HG03565 (cell line): ENCODE measurements around the gene ECPAS.
"Not testable (repeated sequence)": the region's sequence is repeated elsewhere in the genome, so short reads cannot be mapped to it uniquely, and the experiment has no call there.

Source experiments
- ATAC-seq: cut with Tn5 transposase; IDR thresholded peaks from one replicate; pipeline ENCODE4 v1.9.1; 2021; ENCODE audit warnings: mild to moderate bottlenecking, moderate library complexity; ENCODE audit not compliant: unreplicated experiment

Gene ECPAS

DNA sequence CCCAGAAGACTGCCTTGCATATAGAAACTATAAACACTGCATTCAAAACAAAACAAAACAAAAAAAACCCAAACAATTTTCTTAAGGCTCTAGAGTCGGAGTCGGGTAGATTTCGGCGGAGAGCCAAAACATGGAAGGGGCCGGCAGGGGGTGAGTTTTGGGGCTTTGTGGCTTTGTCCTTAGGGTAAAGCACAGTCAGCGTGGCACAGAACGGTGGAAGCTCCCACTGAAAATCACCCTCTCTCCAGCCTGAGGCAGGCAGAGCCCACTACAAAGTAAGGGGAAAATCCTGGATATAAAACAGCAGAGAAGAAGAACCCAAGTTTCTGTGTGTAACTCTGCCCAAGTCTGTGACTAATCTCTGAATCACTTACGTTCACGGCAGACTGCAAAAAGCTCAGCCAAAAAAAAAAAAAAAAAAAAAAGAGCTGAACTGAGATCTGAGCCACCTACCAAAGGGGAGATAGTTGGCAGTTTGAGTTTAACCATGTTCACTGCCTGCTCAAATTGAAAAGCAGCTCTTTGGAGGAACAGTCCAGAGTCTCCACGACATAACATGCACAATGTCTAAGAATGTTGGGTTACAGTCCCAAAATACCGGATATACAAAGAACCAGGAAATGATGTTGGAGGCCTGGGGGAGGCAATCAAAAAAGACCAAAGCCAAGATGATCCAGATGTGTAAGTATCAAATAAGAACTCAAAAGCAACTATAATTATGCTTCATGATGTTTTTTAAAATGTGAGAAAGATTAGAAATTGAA is 127.5 kb downstream of the ECPAS start:
- ATAC-seq, result no peak

DNA sequence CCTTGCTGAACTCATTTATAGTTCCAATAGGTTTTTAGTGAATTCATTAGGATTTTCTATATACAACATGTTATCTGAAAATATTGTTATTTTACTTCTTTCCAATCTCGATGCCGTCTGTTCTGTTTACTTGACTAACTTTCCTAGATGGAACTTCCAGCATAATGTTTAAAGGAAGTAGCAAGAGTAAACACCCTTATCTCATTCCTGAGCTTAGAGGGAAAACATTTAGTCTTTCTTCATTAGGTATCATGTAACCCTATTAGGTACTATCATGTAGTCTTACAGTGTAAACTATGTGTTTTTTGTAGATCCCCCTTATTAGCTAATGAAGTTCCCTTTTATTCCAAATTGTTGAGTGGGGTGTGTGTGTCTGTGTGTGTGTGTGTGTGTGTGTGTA is 131.6 kb downstream of the ECPAS start:
- ATAC-seq, result no peak

DNA sequence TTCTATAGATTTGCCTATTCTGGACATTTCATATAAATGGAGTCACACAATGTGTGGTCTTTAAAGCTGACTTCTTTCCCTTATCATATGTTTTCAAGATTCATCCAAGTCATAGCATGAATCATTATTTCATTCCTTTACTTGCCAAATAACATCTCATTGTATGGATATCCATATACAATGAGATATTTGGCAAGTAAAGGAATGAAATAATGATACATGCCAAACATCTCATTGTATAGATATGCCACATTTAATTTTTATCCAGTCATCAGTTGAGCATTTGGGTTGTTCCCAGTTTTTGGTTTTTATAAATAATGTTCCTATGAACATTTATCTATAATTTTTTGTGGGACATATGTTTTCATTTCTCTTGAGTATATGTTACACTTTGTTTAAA is 133.6 kb downstream of the ECPAS start:
- no peak for ATAC-seq

DNA sequence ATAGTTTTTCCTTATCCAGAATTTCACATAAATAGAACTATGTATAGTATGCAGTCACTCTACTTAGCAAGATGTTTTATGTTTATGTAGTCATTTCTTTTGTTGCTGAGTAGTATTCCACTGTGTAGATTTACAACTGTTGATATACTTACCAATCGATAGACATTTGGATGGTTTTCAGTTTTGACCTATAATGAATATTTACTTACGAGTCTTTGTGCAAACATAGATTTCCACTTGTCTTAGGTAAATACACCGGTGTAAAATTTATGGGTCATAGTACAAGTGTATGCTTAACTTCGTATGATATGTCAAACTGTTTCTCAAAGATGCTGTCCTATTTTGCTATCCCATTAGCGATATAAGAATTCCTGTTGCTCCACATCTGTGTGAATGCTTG is 134.4 kb downstream of the ECPAS start:
- ATAC-seq, result no peak

DNA sequence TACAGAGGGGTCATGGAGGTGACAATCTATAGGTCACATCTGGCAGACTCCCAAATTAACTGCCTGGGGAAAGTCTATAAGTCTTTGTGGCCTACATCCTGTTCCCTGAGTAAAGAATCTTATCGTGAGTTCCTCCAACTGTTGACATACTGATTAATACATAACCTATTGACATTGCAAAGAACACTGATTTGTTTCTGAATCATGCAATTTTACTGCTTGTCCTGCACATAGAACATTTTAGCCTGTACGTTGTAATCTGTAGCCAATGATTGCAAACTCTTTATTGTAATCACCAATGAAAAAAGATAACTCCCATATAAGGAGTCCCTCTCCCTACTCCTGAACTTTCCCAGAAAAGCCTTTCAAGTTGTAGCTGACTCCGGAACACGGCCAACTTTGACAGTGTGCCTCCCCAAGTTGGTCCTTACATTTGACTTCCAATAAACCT is 135.3 kb downstream of the ECPAS start:
- ATAC-seq, result no peak

DNA sequence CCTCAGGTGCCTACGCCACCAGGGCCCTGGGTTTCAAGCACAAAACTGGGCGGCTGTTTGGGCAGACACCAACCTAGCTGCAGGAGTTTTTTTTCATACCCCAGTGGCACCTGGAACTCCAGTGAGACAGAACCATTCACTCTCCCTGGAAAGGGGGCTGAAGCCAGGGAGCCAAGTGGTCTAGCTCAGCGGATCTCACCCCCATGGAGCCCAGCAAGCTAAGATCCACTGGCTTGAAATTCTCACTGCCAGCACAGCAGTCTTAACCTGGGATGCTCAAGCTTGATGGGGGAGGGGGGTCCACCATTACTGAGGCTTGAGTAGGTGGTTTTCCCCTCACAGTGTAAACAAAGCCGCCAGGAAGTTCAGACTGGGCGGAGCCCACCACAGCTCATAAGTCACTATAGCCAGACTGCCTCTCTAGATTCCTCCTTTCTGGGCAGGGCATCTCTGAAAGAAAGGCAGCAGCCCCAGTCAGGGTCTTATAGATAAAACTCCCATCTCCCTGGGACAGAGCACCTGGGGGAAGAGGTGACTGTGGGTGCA is 149.8 kb downstream of the ECPAS start:
- ATAC-seq, result not testable (repeated sequence)

DNA sequence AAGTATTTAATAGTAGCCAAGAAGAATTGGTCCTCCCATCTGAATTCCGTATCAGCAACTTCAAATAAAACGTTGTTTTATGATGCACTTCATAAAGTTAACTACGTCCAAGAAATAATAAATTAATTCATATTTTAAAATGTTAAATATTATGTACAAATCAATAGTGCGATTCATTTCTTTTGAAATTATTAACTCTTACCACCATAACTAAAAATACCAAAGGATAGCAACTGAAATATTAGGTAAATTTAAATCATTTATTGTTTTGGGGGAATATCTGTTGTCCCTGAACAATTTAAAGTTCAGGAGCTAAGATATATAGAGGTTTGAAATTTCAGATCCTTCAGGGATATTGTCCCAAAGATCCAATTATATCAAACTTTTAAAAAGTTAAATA is 154.1 kb downstream of the ECPAS start, which contains the start of gene OR2K2:
OR2K2 (minus strand) TSS at position 101 of the 400 bp plus-strand sequence. CDS start 1,791 bp downstream, outside the sequence.
- ATAC-seq, result no peak

DNA sequence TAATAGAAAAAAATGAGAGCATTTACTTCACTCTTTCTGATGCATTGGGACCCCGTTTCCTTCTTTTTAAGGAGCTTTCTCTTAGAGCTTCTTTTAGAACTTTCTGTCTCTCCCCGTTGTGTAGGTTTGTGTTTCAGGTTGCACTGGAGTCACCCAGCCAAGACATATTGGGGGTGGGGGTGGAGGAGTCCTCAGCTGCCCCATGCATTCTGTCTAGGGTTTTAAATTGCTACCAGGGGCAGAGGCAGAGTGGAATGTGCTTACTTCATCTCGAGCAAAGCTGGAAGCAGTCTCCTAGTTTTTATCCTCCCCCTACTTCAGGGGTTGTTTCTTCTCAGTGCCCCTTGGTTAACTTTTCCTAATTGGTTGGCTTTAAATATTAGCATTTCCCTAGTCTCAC is 163.6 kb downstream of the ECPAS start:
- ATAC-seq, result no peak

DNA sequence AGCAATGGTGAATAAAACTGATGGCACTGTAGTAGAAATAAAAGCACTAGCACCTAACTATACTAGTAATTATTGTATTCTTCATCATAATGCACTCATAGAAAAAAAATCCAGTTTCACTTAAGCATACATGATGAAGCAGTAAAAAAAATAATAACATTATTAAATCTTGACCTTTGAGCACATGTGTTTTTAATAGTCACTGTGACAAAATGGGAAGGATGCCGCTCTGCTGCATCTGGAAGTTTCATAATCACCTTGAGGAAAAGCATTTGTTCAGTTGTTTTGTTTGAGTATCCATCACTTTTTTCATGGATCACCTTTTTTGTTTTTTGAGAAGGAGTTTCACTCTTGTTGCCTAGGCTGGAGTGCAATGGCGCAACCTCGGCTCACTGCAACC is 167.4 kb downstream of the ECPAS start:
- no peak for ATAC-seq
